DND-41 (cell line): ENCODE results near the gene TAF5L.

Experiments
- ATAC-seq: fragments of 200-7000 bp; cut with Tn5 transposase; 3 replicates; pipeline ENCODE4 v1.9.1; 2021; ENCODE audit warnings: low read depth; ENCODE audit not compliant: insufficient read depth
- DNase-seq: peaks from one replicate; pipeline ENCODE4 v3.0.0-alpha.2; 2020
- H2AFZ ChIP-seq: 2 replicates; pipeline ENCODE4 v1.6.0; 2012; ENCODE audit warnings: low read depth, low read length
- H3K27ac ChIP-seq: 2 replicates; pipeline ENCODE4 v1.5.1; 2012; ENCODE audit warnings: low read length, inconsistent platforms
- H3K27me3 ChIP-seq: fragments of 200-600 bp; sonication (generic); 2 replicates; pipeline ENCODE4 v1.6.0; 2012; ENCODE audit warnings: low read length, mild to moderate bottlenecking, inconsistent platforms; ENCODE audit not compliant: insufficient read depth, poor library complexity
- H3K36me3 ChIP-seq: 2 replicates; pipeline ENCODE4 v1.5.1; 2012; ENCODE audit warnings: low read length, inconsistent platforms; ENCODE audit not compliant: insufficient read depth
- H3K4me1 ChIP-seq: 2 replicates; pipeline ENCODE4 v1.5.1; 2012; ENCODE audit warnings: mild to moderate bottlenecking, low read length; ENCODE audit not compliant: insufficient read depth
- H3K4me2 ChIP-seq: 2 replicates; pipeline ENCODE4 v1.6.0; 2012; ENCODE audit warnings: mild to moderate bottlenecking, moderate library complexity, low read length, inconsistent platforms; ENCODE audit not compliant: insufficient read depth
- H3K4me3 ChIP-seq, 2 experiments: fragments of 200-600 bp in 1 of 2; shearing (Covaris generic) in 1 of 2; 2 replicates each; pipeline ENCODE4 v1.5.1; 2012 to 2016; ENCODE audit warnings: inconsistent platforms in 2 of 2, low read length in 2 of 2, mild to moderate bottlenecking in 2 of 2, low read depth in 1 of 2, moderate library complexity in 1 of 2
- H3K79me2 ChIP-seq: 2 replicates; pipeline ENCODE4 v1.6.0; 2012; ENCODE audit warnings: low read length, inconsistent platforms; ENCODE audit not compliant: insufficient read depth
- H3K9ac ChIP-seq: 2 replicates; pipeline ENCODE4 v1.6.0; 2012; ENCODE audit warnings: low read depth, mild to moderate bottlenecking, inconsistent platforms, low read length, moderate library complexity
- H3K9me3 ChIP-seq: 2 replicates; pipeline ENCODE4 v1.5.1; 2012; ENCODE audit warnings: low read length, moderate library complexity, mild to moderate bottlenecking, inconsistent platforms; ENCODE audit not compliant: insufficient read depth, severe bottlenecking
- H4K20me1 ChIP-seq: 2 replicates; pipeline ENCODE4 v1.6.0; 2012; ENCODE audit warnings: low read length; ENCODE audit not compliant: insufficient read depth
- EZH2 ChIP-seq: IDR thresholded peaks from 3 replicates; pipeline ENCODE4 v1.6.1; 2012; ENCODE audit warnings: borderline replicate concordance, low read depth, mild to moderate bottlenecking, moderate library complexity, low read length, inconsistent platforms; ENCODE audit not compliant: severe bottlenecking
- TF ChIP-seq, protein P1 (sequence below): IDR thresholded peaks from 2 replicates; pipeline ENCODE4 v1.5.1; 2012; ENCODE audit warnings: borderline replicate concordance, low read length, moderate library complexity, mild to moderate bottlenecking; ENCODE audit not compliant: poor library complexity, severe bottlenecking; ENCODE audit errors: extremely low read depth

Gene TAF5L

DNA sequence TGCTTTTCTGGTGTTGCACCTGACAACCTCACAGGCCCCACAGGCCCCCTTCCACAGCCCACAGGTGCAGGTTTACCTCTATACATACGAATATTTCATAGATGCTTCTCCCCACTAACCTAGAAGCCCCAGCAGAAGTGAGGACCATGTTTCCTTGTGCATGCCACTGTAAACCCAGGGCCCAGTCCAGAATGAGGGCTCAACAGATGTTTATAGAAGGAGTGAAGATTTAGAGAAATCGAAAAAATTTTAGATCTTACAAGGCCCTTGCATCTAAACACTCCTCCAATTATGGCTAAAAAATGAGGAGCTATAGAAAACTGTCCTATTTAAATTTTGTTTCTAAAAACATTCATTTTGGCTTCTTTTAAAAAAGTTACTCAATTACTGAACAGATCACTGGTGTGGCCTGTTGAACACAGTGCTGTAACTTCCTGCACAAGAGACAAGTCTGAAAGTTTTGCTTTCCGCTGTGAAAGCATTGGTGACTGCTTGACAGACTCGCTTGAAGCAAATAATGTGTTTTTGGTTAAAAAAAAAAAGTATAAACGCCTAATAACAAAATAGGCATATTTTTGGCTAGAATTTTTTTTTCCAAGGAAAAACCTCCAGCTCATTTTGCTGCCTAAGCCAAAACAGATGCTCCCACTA, 68.6 kb downstream of the TAF5L start:
- TF ChIP-seq, protein P1, sequence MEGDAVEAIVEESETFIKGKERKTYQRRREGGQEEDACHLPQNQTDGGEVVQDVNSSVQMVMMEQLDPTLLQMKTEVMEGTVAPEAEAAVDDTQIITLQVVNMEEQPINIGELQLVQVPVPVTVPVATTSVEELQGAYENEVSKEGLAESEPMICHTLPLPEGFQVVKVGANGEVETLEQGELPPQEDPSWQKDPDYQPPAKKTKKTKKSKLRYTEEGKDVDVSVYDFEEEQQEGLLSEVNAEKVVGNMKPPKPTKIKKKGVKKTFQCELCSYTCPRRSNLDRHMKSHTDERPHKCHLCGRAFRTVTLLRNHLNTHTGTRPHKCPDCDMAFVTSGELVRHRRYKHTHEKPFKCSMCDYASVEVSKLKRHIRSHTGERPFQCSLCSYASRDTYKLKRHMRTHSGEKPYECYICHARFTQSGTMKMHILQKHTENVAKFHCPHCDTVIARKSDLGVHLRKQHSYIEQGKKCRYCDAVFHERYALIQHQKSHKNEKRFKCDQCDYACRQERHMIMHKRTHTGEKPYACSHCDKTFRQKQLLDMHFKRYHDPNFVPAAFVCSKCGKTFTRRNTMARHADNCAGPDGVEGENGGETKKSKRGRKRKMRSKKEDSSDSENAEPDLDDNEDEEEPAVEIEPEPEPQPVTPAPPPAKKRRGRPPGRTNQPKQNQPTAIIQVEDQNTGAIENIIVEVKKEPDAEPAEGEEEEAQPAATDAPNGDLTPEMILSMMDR: no peak
- Histone ChIP-seq H3K27me3 (no peaks in the 10 kb centered on the region), H3K27ac (peak overlapping the region; percentile 73), H2AFZ (peak overlapping the region; percentile 88), H4K20me1 (peaks cover 20% of the 10 kb centered on the region), H3K4me1 (peaks cover 44% of the 10 kb centered on the region), H3K4me2 (peak overlapping the region; percentile 83), H3K4me3 (peak overlapping the region; percentile 38 to 72; a peak in 3 of 4 replicates), H3K9me3 (no peaks in the 10 kb centered on the region), H3K9ac (peak overlapping the region; percentile 84), H3K36me3 (peaks cover 4% of the 10 kb centered on the region), H3K79me2 (peaks cover 63% of the 10 kb centered on the region)
- ATAC-seq (no peak), DNase-seq (peak; percentile 25)

DNA sequence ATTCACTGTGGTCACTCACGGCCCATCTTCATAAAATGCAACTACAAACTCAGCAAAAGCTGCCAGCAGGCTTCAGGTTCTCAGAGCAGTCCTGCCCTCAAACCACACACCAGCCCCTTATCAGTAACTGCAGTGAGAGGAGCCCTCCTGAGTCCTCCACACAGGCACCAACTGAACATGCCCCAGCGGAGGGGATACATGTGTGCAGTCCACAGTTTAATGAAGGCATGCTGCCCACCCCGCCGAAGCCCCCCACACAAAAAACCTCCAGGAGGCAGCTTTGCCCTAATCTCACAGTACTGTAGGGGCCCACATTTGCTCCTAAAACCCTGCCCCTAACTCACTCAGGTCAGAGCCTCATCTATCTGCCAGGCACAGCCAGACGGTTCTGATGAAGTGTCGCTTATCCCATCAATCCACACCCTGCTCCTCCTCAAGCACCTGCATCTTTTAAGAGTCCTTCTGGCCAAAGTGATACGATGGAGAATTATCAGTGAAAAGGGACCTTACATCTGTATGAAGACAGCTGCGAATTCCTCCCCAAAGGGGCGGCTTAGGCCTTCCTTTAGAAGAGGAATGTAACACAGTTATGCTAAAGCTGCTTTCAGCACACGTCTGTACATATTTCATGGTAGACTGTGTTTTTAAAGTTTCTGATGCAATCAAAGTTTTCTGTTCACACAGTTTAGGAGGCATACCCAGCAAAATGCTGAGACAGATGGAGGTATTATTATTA, 70.9 kb downstream of the TAF5L start:
- Histone ChIP-seq H3K79me2 (peaks cover 86% of the 10 kb centered on the region), H3K9me3 (no peaks in the 10 kb centered on the region), H3K36me3 (peaks cover 4% of the 10 kb centered on the region), H3K27ac (no peak overlapping the region), H3K9ac (no peak overlapping the region), H3K4me2 (peak overlapping the region; percentile 29; the same call in 1 of the 2 replicates), H3K27me3 (no peaks in the 10 kb centered on the region), H4K20me1 (peaks cover 25% of the 10 kb centered on the region), H3K4me3 (no peak overlapping the region), H2AFZ (no peak overlapping the region), H3K4me1 (peaks cover 42% of the 10 kb centered on the region)
- DNase-seq (peak; percentile 16), ATAC-seq (no peak)
- TF ChIP-seq, protein P1: no peak
- no peak for TF ChIP-seq EZH2

DNA sequence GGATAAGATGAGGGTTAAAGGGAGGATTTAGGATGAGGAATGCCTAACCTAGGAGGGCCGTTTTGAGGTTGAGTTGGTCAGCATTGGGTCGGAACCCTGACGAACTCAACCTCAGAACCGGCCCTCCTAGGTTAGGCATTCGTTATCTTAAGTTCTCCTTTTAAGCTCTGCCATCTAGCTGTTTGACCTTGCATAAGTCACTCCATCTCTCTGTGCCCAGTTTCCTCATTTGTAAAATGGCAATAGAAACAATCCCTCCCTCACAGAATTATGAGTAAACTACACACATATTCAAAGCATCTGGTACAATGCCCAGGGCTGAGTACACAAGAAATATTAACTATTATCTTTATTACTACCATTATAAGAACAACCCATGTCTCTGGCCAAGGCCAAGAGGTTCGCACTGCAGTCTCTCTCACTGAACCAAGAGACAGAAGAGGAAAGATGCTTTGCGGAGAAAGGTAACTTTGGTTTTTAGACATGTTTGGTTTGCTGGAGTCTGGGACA, 72.2 kb downstream of the TAF5L start:
- no peak for ATAC-seq
- no peak for DNase-seq
- TF ChIP-seq EZH2: no peak
- TF ChIP-seq, protein P1: no peak
- Histone ChIP-seq H2AFZ (no peak overlapping the region), H4K20me1 (peaks cover 25% of the 10 kb centered on the region), H3K36me3 (peaks cover 14% of the 10 kb centered on the region), H3K79me2 (peaks cover 95% of the 10 kb centered on the region), H3K4me2 (no peak overlapping the region), H3K4me3 (peak overlapping the region in 1 of 2 experiments; percentile 7; a peak in 1 of 4 replicates), H3K9ac (no peak overlapping the region), H3K4me1 (peaks cover 32% of the 10 kb centered on the region), H3K27ac (no peak overlapping the region), H3K27me3 (no peaks in the 10 kb centered on the region), H3K9me3 (no peaks in the 10 kb centered on the region)
